HEK293T (cell line): ENCODE results near the gene BEND4.

ENCODE experiments used
- BHLHE40 ChIP-seq: fragments of 450-650 bp; IDR thresholded peaks from 2 replicates; pipeline ENCODE4 v1.6.1; 2016; ENCODE audit warnings: mild to moderate bottlenecking, moderate library complexity, borderline replicate concordance
- CTBP1 ChIP-seq: fragments of 450-650 bp; IDR thresholded peaks from 2 replicates; pipeline ENCODE4 v1.6.1; 2016; ENCODE audit warnings: borderline replicate concordance
- LEF1 ChIP-seq: fragments of 450-650 bp; IDR thresholded peaks from 2 replicates; pipeline ENCODE4 v1.6.1; 2017; ENCODE audit warnings: mild to moderate bottlenecking, borderline replicate concordance
- SP1 ChIP-seq: fragments of 450-650 bp; IDR thresholded peaks from 2 replicates; pipeline ENCODE4 v1.6.1; 2017
- SUZ12 ChIP-seq: fragments of 450-650 bp; IDR thresholded peaks from 2 replicates; pipeline ENCODE4 v1.6.1; 2016; ENCODE audit warnings: mild to moderate bottlenecking

DNA sequence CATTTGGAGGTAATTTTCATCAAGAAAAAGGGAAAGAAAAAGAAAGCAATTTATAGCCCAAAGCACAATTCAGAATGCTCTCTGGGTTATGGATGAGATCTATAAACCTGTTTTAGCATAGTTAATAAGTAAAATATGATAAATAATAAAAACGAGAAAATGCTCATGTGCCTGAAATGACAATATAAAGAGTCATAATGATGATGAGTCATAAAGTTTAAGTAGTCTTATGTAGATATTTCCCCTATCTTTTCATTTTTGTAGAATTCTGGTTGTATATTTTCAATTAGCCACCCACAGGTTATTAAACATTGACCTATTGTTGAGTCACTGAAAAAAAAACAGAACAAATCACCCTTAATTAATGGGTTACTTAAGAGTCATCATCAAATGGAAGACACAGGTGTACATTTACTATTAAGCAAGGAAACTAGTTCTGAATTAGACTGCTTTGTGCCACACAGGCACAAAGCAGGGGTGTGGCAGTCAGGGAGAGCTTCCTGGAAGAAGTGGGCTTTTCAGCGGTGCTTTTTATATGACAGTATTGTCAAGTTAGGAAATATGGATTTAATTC is 29.3 kb downstream of the BEND4 start:
- TF ChIP-seq SUZ12 (no peak), LEF1 (no peak), SP1 (no peak), BHLHE40 (no peak), CTBP1 (no peak)
